Nephron (organoid): ENCODE measurements around the gene NAPEPLD.

Source experiments
- H3K27ac Mint-ChIP-seq, 3 experiments: 2 replicates each; pipeline ENCODE4 v1.8.0; 2020; ENCODE audit warnings: mixed read lengths in 3 of 3, mild to moderate bottlenecking in 2 of 3, moderate library complexity in 1 of 3
- H3K27me3 Mint-ChIP-seq: 2 replicates; pipeline ENCODE4 v1.8.0; 2021; ENCODE audit warnings: low read depth, mild to moderate bottlenecking, moderate library complexity, mixed read lengths
- H3K36me3 Mint-ChIP-seq: 2 replicates; pipeline ENCODE4 v1.8.0; 2020; ENCODE audit warnings: low read depth, mixed read lengths
- H3K4me1 Mint-ChIP-seq: 2 replicates; pipeline ENCODE4 v1.8.0; 2020; ENCODE audit warnings: mixed read lengths
- H3K4me3 Mint-ChIP-seq, 3 experiments: 2 replicates each; pipeline ENCODE4 v1.8.0; 2020; ENCODE audit warnings: mild to moderate bottlenecking in 3 of 3, mixed read lengths in 3 of 3, moderate library complexity in 2 of 3
- H3K9me3 Mint-ChIP-seq: 2 replicates; pipeline ENCODE4 v1.8.0; 2020; ENCODE audit warnings: mixed read lengths
- TF ChIP-seq, protein P1 (sequence below), 3 experiments: fragments of 200-600 bp; sonication (generic); IDR thresholded peaks; one replicate each; pipeline ENCODE4 v1.5.0; 2021; ENCODE audit warnings: antibody characterized with exemption in 3 of 3; ENCODE audit not compliant: unreplicated experiment in 3 of 3

NAPEPLD gene

DNA sequence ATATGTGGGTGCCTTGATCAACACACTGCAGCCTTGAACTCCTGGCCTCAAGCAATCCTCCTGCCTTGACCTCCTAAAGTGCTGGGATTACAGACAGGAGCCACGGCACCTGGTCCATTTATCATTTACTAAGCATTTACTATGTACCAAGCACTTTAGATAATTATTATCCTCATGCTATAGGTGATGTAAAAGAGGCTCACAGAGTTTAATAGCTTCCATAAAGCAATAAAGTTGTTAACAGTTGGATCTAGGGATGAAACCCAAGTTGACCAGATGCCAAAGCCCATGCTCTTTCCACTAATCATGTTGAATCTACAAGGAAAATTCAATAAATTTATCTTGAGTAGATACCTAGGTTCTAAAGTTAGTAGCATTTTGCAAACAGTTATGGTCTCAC, 5.0 kb downstream of the NAPEPLD start:
- Mint-ChIP-seq H3K4me3 (no peak overlapping the region), H3K4me1 (peaks cover 47% of the 10 kb centered on the region), H3K9me3 (no peaks in the 10 kb centered on the region), H3K27me3 (no peaks in the 10 kb centered on the region), H3K36me3 (peaks cover 19% of the 10 kb centered on the region), H3K27ac (no peak overlapping the region)
- TF ChIP-seq, protein P1, sequence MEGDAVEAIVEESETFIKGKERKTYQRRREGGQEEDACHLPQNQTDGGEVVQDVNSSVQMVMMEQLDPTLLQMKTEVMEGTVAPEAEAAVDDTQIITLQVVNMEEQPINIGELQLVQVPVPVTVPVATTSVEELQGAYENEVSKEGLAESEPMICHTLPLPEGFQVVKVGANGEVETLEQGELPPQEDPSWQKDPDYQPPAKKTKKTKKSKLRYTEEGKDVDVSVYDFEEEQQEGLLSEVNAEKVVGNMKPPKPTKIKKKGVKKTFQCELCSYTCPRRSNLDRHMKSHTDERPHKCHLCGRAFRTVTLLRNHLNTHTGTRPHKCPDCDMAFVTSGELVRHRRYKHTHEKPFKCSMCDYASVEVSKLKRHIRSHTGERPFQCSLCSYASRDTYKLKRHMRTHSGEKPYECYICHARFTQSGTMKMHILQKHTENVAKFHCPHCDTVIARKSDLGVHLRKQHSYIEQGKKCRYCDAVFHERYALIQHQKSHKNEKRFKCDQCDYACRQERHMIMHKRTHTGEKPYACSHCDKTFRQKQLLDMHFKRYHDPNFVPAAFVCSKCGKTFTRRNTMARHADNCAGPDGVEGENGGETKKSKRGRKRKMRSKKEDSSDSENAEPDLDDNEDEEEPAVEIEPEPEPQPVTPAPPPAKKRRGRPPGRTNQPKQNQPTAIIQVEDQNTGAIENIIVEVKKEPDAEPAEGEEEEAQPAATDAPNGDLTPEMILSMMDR (IDR thresholded peaks at IDR 0.05; ENCODE audit: unreplicated experiment in 3 of 3) = no peak

DNA sequence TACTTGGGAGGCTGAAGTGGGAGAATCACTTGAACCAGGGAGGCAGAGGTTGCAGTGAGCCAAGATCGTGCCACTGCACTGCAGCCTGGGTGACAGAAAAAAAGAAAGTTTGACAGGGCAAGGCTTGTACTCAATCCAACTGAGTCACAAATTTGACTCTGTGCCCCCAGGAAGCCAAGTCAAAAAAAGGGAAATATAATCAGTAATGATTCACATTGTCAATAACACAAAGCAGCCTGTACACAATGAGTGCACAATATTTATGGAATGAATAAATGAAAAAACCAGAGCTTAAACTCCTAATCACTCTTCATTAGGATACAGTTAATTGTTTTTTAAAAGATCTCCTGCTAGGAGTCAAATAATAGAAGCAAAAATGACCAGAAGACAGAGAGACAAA, 6.4 kb downstream of the NAPEPLD start:
- Mint-ChIP-seq H3K27ac (peak overlapping the region in 1 of 3 experiments; percentile 56), H3K4me1 (peaks cover 35% of the 10 kb centered on the region), H3K36me3 (peaks cover 19% of the 10 kb centered on the region), H3K4me3 (no peak overlapping the region), H3K9me3 (no peaks in the 10 kb centered on the region), H3K27me3 (no peaks in the 10 kb centered on the region)
- TF ChIP-seq, protein P1 (IDR thresholded peaks at IDR 0.05; ENCODE audit: unreplicated experiment in 3 of 3) = no peak

DNA sequence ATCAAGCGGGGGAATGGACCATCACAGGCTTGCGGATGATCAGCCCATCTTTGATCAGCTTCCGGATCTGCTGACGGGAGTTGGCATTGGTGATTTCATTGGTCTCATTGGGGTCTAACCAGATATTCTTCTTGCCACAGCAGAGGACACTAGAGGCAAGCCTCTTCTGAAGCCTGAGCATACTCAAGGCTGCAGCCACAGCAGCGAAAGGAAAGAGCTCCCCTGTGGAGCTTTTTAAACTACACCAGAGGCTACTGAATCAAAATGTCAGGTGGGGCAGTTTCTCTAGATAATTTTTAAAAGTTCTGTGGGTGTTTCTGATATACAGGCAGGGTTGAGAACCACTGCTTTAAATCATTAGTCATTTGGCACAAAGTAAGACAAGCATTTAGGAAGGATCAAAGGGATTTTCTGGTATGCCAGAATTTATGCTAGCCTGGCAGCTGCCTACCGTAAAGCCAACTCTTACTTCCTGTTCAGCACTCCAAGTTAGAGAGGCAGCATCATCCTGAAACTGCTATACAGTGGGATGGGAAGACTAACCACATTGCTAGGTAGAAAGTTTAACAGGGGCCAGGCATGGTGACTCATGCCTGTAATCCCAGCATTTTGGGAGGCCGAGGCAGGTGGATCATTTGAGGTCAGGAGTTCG, 7.0 kb downstream of the NAPEPLD start:
- Mint-ChIP-seq H3K27ac (peak overlapping the region in 2 of 3 experiments; percentile 34 to 56), H3K9me3 (no peaks in the 10 kb centered on the region), H3K4me1 (peaks cover 29% of the 10 kb centered on the region), H3K36me3 (peaks cover 19% of the 10 kb centered on the region), H3K4me3 (no peak overlapping the region), H3K27me3 (no peaks in the 10 kb centered on the region)
- TF ChIP-seq, protein P1 (IDR thresholded peaks at IDR 0.05; ENCODE audit: unreplicated experiment in 3 of 3) = no peak

DNA sequence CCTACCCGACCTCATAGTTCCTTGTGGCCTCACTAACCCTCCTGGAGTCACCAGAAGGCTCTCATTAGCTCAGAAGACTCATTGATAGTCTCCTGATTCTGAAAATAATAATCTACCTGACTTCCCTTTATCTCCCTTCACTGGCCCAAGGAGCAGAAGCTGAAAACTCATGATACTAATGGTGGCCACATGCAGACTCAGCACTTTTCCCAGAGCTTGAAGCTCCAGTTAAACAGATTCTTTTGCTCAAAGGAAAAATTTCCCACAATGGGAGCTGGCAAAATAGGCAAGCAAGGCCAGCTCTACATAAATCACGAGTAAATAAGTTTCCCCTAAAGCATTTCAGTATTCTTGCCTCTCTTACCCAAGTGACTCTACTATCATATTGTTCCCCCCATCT, 8.2 kb downstream of the NAPEPLD start:
- Mint-ChIP-seq H3K36me3 (peaks cover 19% of the 10 kb centered on the region), H3K9me3 (no peaks in the 10 kb centered on the region), H3K4me1 (peaks cover 19% of the 10 kb centered on the region), H3K27me3 (no peaks in the 10 kb centered on the region), H3K27ac (no peak overlapping the region), H3K4me3 (no peak overlapping the region)
- TF ChIP-seq, protein P1 (IDR thresholded peaks at IDR 0.05; ENCODE audit: unreplicated experiment in 3 of 3) = no peak

DNA sequence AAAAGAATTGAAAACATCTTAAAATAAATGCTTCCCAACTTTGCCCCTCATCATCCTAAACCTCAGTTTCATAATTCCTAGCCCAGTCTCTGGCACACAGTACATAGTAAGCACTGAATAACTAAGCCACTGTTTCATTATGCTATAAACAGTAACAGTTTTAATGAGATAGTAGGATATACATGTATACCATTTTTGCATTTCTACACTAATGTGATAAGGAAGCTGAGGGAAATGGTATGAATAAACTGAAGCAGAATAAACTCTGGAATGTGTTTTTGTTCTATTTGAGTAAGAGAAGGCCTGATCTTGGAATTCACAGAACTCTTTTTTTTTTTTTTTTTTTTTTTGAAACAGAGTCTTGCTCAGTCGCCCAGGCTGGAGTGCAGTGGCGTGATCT, 8.8 kb downstream of the NAPEPLD start:
- no peak overlapping the region for H3K27ac Mint-ChIP-seq
- H3K27me3 Mint-ChIP-seq = no peaks in the 10 kb centered on the region
- no peak overlapping the region for H3K4me3 Mint-ChIP-seq
- H3K4me1 Mint-ChIP-seq = peaks cover 19% of the 10 kb centered on the region
- TF ChIP-seq, protein P1 (IDR thresholded peaks at IDR 0.05; ENCODE audit: unreplicated experiment in 3 of 3) = no peak
- H3K36me3 Mint-ChIP-seq = peaks cover 19% of the 10 kb centered on the region
- no peaks in the 10 kb centered on the region for H3K9me3 Mint-ChIP-seq
